Muscle of leg (tissue), 11 donors: ENCODE data around the gene QSOX2. TPM values are rescaled to one million over a fixed set of nuclear protein-coding genes. Genes with fewer than 3 reads are reported as not detected.

Experiments used
- DNase-seq: peaks from one replicate; pipeline ENCODE4 v3.0.0; 2013
- H3K27ac ChIP-seq: one replicate; pipeline ENCODE4 v1.5.1; 2013; ENCODE audit warnings: mild to moderate bottlenecking, low read length, control low read depth
- H3K27me3 ChIP-seq: one replicate; pipeline ENCODE4 v1.6.1; 2013; ENCODE audit warnings: low read length; ENCODE audit not compliant: control insufficient read depth, insufficient read depth
- H3K36me3 ChIP-seq: one replicate; pipeline ENCODE4 v1.6.1; 2013; ENCODE audit warnings: low read length; ENCODE audit not compliant: control insufficient read depth, insufficient read depth
- H3K4me1 ChIP-seq: one replicate; pipeline ENCODE4 v1.6.1; 2013; ENCODE audit warnings: low read length; ENCODE audit not compliant: control insufficient read depth, insufficient read depth
- H3K4me3 ChIP-seq: one replicate; pipeline ENCODE4 v1.5.1; 2013; ENCODE audit warnings: low read length, control low read depth
- H3K9me3 ChIP-seq: replicated peaks from 2 replicates; pipeline ENCODE4 v1.6.1; 2013; ENCODE audit warnings: low read depth, low read length; ENCODE audit not compliant: control insufficient read depth
- WGBS: methylation state at CpG from one replicate; pipeline ENCODE4 v1.1.5; 2013; ENCODE audit warnings: missing lambda C conversion rate; ENCODE audit not compliant: insufficient coverage; 5-methylcytosine and 5-hydroxymethylcytosine counted together
- polyA plus RNA-seq, 8 donors: library from polyadenylated mRNA; unstranded; fragments of 120-200 nt; gene quantifications; one replicate each; pipeline versions ENCODE4 v1.2.1 to v1.2.3, GENCODE V29; 2013; ENCODE audit warnings: inconsistent platforms in 1 of 8, low replicate concordance in 1 of 8; ENCODE audit not compliant: insufficient read length in 8 of 8, insufficient read depth in 1 of 8
- total RNA-seq: library from RNA; stranded (reverse); fragments of 120-200 nt; gene quantifications from one replicate; pipeline ENCODE4 v1.2.4, GENCODE V29; 2013

The QSOX2 gene
- total and polyA plus RNA-seq, 9 donors = 4.1 to 11.8 (median 8.5) TPM

DNA sequence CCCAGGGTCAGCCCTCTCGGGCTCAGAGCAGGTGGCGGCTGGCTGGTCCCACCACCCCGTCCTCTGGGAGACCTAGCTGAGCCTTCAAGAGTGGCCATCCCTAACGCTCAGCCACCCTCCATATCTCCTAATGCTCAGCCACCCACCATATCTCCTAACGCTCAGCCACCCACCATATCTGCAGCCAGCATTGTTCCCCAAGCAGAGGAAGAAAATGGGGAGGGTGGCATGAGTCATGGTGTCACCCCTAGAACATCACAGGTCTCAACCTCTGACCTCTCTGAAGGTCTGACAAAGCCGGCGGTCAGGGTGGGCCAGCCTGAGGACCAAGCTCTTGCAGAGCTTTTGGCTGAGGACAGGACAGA is 55.4 kb downstream of the QSOX2 start:
- Histone ChIP-seq H3K27me3 (peaks cover 91% of the 10 kb centered on the region), H3K27ac (no peak overlapping the region), H3K36me3 (no peaks in the 10 kb centered on the region), H3K4me1 (no peaks in the 10 kb centered on the region), H3K9me3 (no peaks in the 10 kb centered on the region), H3K4me3 (no peak overlapping the region)
- whole genome bisulfite sequencing = 30% methylated on average over 3 of the region's 7 CpGs
- DNase-seq = no peak

DNA sequence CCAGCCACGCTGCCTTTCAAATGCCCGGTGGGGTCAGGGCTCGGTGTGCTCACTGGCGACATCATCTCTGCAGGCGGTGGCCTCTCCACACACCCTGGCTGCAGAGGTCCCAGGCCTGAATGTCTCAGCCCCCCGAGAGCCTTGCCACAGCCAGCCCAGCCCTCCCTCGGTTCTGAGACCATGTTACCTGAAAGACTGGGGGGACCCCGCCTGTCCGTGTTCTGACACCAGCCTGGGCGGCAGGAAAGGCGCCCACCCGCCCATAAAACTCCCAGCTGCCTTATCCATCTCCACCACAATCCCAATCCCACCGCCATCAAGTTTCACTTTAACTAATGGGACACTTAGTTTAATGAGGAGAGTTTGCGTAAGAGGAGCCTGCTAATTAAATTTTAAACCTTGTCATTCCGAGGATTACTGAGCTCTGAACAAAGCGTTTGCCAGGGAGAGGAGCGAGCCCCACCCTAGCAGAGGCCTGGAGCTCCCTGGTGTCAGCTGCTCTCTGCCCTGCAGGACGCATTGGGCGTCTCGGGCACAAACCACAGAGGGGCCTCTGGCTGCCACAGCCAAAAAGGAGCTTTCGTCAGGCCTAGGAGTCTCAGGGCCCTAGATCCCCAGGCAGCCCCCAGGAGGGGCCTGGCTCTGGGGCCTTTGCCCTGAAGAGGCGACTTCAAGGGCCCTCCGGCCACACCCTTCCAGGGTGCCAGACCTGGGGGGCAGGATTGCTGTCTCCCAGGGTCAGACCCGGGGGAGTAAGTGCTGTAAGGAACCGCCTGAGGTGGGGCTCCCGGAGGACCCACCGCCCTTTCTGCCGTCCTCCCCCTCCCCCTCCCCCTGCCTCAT is 56.0 kb downstream of the QSOX2 start:
- no peak overlapping the region for H3K4me3 ChIP-seq
- H3K9me3 ChIP-seq = no peaks in the 10 kb centered on the region
- DNase-seq = no peak
- H3K27ac ChIP-seq = no peak overlapping the region
- no peaks in the 10 kb centered on the region for H3K36me3 ChIP-seq
- H3K27me3 ChIP-seq = peaks cover 90% of the 10 kb centered on the region
- WGBS = 25% methylated on average over 14 of the region's 28 CpGs
- no peaks in the 10 kb centered on the region for H3K4me1 ChIP-seq

DNA sequence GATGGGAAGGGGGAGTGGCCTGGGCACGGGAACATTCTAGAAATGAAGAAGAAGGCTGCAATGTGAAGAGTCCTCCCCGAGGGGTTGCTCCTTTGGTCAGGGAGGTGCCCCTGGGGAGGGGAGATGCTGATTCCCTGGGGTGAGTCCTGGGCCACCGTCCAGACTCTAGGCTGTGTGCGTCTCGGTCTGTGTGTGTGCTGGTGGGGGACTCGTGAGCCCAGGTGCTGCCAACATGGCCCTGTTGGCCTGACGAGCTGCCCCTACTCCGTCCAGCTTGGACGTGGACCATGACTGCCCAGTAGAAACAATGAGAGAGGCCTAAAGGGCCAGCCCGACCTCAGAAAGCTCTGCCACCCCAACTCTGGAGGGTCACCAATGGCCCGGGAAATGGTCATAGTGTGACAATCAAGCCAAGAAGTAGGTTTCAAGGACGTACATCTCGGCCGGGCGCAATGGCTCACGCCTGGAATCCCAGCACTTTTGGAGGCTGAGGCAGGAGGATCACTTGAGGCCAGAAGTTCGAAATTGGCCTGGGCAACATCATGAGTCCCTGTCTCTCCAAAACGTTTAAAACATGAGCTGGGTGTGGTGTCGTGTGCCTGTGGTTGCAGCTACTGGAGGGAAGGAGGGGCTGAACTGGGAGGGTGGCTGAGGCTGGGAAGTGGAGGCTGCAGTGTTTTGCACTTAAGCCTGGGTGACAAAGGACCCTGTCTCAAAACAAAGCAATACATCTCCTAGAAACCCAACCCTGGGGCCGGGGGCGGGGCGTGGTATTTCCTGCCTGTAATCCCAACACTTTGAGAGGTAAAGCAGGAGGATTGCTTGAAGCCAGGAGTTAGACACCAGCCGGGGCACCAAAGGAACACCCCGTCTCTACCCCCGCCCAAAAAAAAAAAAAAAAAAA is 57.7 kb downstream of the QSOX2 start:
- 74% methylated on average over 19 of the region's 25 CpGs for WGBS
- DNase-seq = no peak
- Histone ChIP-seq H3K27ac (no peak overlapping the region), H3K4me1 (no peaks in the 10 kb centered on the region), H3K4me3 (no peak overlapping the region), H3K9me3 (no peaks in the 10 kb centered on the region), H3K36me3 (no peaks in the 10 kb centered on the region), H3K27me3 (peaks cover 83% of the 10 kb centered on the region)

DNA sequence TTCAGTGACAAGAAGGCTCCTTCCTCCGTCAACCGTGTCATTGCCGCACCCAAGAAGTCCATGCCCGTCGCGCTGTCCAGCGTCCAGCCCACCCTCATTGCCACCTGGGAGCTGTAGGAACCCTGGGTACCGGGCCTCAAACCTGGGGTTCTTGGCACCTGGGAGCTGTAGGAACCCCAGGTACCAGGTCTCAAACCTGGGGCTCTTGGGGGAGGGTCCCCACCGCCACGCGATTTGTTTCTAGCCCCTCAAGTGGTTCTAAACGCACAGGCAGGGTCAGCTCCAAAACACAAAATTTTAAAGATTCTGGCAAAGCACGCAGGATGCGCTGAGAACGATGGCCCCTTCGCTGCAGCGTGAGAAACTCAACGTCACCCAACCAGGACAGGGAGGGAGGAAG is 58.4 kb downstream of the QSOX2 start:
- H3K9me3 ChIP-seq = no peaks in the 10 kb centered on the region
- WGBS = 77% methylated on average over 18 of the region's 18 CpGs
- H3K27ac ChIP-seq = no peak overlapping the region
- no peak overlapping the region for H3K4me3 ChIP-seq
- no peaks in the 10 kb centered on the region for H3K36me3 ChIP-seq
- no peaks in the 10 kb centered on the region for H3K4me1 ChIP-seq
- H3K27me3 ChIP-seq = peaks cover 79% of the 10 kb centered on the region
- DNase-seq = no peak

DNA sequence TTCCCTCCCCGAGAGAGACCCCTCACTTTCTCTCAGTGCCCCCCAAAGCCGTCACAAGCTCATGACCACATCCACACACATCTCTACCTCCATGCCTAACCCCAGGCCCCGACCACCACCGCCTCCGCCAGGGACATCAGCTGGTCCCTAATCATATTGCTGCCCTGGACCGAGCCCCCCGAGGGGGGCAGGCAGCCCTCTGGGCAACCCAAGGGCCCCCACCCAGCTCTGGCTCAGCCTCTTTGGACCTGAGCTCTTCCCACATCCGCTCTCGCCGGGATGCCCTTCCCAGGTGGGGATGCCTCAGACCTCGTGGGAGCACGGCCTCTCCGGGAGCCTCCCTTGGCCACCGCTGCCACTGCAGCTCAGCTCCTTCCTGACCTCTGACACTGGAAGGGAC is 59.2 kb downstream of the QSOX2 start:
- Histone ChIP-seq H3K27me3 (peaks cover 70% of the 10 kb centered on the region), H3K36me3 (no peaks in the 10 kb centered on the region), H3K27ac (no peak overlapping the region), H3K9me3 (no peaks in the 10 kb centered on the region), H3K4me1 (no peaks in the 10 kb centered on the region), H3K4me3 (no peak overlapping the region)
- WGBS = 54% methylated on average over 14 of the region's 14 CpGs
- no peak for DNase-seq

DNA sequence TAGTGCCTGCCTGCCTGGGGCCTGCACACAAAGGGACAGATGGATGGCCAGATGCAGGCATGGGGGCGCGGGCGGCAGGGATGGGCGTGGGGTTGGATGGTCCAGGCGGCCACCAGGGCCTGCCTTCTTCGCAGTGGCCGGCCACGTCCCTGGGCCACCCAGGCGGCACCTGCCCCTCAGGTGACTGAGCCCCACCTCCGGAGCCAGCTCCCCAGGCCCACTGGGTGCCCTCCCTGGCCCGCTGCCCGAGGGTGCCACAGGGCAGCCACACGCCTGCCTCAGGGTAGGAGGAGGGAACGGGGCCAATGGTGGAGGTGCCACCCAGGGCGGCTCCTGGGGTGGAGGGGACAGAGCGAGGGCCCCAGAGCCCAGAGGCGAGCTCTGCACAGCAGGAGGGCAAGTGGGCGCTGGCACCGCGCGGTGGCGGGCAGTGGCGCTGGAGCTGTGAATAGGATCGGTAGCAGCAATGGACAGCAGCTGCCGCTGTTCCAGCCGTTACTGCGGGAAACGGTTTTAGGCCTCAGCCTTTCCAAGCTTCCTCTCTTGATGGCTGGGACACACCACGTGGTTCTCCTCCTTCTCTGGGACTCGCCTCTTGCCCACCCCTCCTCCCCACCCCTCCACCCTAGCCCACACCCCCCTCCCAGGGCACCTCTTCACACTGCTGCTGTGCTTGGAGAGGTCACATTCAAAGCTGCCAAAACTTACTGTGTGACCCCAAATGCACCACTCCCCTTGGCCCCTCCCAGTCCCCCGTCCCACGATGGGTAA is 59.8 kb downstream of the QSOX2 start:
- WGBS = 73% methylated on average over 29 of the region's 32 CpGs
- DNase-seq = no peak
- Histone ChIP-seq H3K9me3 (no peaks in the 10 kb centered on the region), H3K27ac (no peak overlapping the region), H3K4me3 (no peak overlapping the region), H3K4me1 (no peaks in the 10 kb centered on the region), H3K27me3 (peaks cover 64% of the 10 kb centered on the region), H3K36me3 (no peaks in the 10 kb centered on the region)

DNA sequence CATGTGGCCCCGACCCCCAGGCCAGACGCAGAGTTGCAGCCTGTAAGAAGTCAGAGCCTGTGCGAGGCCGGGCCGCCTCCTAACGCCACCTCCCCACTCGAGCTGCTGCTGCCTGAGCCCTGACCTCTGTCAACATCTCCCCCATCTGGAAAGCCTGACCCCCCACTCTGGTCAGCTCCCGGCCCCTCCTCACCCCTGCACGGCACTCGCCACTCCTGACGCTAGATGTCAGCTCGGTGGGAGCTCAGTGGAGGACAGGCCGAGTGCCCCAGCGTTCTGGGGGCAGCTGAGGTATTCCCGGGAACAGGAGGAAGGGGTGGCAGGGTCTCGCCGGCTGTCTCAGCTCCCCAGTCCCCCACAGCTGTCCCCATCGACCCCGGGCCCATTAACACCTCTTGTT is 60.5 kb downstream of the QSOX2 start:
- Histone ChIP-seq H3K27me3 (peaks cover 57% of the 10 kb centered on the region), H3K4me1 (no peaks in the 10 kb centered on the region), H3K27ac (no peak overlapping the region), H3K36me3 (no peaks in the 10 kb centered on the region), H3K4me3 (no peak overlapping the region), H3K9me3 (no peaks in the 10 kb centered on the region)
- no peak for DNase-seq
- 39% methylated on average over 13 of the region's 19 CpGs for WGBS

DNA sequence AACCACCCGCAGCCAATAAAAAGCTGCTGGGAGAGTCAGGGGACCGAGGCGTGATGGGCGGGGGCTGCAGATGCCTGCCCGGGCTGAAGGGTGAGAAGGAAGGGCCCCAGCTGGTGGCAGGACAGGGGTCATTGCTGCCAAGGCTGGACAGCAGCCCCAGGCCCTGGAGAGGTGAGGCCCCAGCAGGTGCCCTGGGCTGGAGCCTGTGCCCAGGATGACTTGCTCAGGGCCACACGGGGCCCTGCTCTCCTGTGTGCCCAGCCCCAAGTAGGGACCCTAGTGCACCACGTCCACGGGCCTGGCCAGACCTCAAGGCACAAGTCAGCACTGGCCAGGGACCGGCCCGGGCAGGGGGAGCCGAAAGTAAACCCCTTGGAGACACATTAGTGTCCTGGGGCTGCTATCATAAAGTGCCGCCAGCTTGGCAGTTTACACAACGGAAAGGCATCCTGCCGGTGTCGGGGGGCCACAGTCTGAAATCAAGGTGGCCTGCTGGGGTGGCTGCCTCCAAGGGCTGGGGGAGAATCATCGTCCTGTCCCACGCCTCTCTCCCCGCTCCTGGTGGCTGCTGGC is 62.7 kb downstream of the QSOX2 start:
- peaks cover 52% of the 10 kb centered on the region for H3K27me3 ChIP-seq
- H3K36me3 ChIP-seq = no peaks in the 10 kb centered on the region
- DNase-seq = no peak
- no peak overlapping the region for H3K4me3 ChIP-seq
- 69% methylated on average over 17 of the region's 18 CpGs for WGBS
- H3K27ac ChIP-seq = no peak overlapping the region
- H3K9me3 ChIP-seq = no peaks in the 10 kb centered on the region
- H3K4me1 ChIP-seq = no peaks in the 10 kb centered on the region

DNA sequence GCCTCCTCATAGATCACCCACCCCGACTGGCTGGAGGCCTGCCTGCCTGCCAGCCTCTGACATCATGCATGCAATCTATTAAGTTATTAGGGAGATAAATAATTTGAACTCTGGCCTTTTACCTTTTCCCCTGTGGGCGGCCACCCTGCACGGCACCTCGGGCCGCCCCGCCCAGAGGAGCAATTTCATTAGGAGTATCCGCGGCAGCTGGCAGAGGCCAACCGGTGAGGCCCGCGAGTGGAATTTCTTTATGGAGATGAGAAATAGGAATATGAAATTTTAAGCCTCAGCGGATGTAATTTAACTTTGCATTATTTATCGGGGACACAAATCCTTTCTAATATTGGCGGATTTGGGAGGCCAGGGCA is 63.2 kb downstream of the QSOX2 start:
- DNase-seq = no peak
- Histone ChIP-seq H3K4me3 (no peak overlapping the region), H3K36me3 (no peaks in the 10 kb centered on the region), H3K4me1 (no peaks in the 10 kb centered on the region), H3K27ac (no peak overlapping the region), H3K9me3 (no peaks in the 10 kb centered on the region), H3K27me3 (peaks cover 48% of the 10 kb centered on the region)
- WGBS = 67% methylated on average over 13 of the region's 14 CpGs
